Stimulated activated CD8-positive, alpha-beta memory T cell treated with anti-CD3 and anti-CD28 coated beads, Interleukin-12 subunit alpha, Interleukin-12 subunit beta, amount 100 ng/mL, for 1 hour (primary cell): ENCODE data around the gene PCDHGB5.
"Not testable (repeated sequence)": the region's sequence is repeated elsewhere in the genome, so short reads cannot be mapped to it uniquely, and the experiment has no call there.

Experiments used
- DNase-seq: peaks from one replicate; pipeline ENCODE4 v3.0.0-alpha.2; 2020; ENCODE audit warnings: low read depth

PCDHGB5 gene

DNA sequence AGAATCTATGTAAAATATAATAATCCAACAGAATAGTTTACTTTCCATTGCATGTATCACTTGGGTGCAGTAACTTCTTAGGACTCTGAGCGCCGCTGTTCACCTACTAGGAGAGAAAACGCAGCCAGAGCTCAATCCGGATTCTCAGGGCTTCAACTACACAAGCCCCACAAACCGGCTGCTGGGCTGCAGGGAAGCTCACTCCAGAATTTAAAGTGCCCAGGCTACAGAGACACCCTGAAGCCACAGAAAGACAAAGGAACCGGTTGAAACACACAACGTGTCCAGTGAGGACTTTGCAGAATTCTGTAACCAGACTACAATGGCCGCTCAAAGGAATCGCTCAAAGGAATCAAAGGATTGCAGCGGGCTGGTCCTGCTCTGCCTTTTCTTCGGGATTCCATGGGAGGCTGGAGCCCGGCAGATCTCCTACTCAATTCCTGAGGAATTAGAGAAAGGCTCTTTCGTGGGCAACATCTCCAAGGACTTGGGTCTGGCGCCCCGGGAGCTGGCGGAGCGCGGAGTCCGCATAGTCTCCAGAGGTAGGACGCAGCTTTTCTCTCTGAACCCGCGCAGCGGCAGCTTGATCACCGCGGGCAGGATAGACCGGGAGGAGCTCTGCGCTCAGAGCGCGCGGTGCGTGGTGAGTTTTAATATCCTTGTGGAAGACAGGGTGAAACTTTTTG is 15.2 kb downstream of the PCDHGB5 start, which contains the start of gene PCDHGA10:
Gene PCDHGA10, plus strand, starts transcription at position 134 of the 686 bp plus-strand sequence. Its CDS starts 189 bp downstream, at position 323.
- DNase-seq: peak; percentile 26

DNA sequence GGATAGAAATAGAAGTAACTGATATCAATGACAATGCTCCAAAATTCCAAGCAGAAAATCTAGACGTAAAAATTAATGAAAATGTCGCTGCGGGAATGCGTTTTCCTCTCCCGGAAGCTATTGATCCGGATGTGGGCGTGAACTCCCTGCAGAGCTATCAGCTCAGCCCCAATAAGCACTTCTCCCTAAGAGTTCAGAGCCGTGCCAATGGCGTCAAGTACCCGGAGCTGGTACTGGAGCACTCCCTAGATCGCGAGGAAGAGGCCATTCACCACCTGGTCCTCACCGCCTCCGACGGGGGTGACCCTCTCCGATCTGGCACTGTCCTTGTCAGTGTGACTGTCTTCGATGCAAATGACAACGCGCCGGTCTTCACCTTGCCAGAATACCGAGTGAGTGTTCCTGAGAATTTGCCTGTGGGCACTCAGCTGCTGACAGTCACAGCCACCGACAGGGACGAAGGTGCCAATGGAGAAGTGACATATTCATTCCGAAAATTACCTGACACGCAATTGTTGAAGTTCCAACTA is 15.9 kb downstream of the PCDHGB5 start:
- no peak for DNase-seq

DNA sequence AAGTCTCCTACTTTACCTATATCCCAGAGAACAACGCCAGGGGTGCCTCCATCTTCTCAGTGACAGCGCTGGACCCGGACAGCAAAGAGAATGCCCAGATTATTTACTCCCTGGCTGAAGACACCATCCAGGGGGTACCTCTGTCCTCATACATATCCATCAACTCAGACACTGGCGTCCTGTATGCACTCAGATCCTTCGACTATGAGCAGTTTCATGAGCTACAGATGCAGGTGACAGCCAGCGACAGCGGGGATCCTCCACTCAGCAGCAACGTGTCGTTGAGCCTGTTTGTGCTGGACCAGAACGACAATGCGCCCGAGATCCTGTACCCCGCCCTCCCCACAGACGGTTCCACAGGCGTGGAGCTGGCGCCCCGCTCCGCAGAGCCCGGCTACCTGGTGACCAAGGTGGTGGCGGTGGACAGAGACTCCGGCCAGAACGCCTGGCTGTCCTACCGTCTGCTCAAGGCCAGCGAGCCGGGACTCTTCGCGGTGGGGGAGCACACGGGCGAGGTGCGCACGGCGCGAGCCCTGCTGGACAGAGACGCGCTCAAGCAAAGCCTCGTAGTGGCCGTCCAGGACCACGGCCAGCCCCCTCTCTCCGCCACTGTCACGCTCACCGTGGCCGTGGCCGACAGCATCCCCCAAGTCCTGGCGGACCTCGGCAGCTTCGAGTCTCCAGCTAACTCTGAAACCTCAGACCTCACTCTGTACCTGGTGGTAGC is 17.0 kb downstream of the PCDHGB5 start:
- DNase-seq: not testable (repeated sequence)

DNA sequence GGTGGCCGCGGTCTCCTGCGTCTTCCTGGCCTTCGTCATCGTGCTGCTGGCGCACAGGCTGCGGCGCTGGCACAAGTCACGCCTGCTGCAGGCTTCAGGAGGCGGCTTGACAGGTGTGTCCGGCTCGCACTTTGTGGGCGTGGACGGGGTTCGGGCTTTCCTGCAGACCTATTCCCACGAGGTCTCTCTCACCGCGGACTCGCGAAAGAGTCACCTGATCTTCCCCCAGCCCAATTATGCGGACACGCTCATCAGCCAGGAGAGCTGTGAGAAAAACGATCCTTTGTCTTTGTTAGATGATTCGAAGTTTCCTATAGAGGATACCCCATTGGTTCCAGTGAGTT is 17.5 kb downstream of the PCDHGB5 start:
- DNase-seq: not testable (repeated sequence)

DNA sequence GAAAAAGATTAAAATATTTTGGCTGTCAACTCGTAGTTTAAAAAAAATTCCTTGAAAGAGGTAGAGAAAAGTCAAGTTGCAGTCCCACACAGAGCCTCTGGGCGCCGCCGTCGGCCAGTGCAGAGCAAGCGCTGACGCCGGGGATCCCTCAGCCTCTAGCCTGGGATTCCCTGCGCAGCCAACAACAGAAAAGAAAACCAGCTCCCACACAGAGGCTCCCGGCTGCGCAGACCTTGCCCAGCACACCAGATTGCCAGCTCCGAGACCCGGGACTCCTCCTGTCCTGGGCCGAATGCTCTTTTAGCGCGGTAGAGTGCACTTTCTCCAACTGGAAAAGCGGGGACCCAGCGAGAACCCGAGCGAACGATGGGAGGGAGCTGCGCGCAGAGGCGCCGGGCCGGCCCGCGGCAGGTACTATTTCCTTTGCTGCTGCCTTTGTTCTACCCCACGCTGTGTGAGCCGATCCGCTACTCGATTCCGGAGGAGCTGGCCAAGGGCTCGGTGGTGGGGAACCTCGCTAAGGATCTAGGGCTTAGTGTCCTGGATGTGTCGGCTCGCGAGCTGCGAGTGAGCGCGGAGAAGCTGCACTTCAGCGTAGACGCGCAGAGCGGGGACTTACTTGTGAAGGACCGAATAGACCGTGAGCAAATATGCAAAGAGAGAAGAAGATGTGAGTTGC is 19.9 kb downstream of the PCDHGB5 start, which contains the start of gene PCDHGB7:
Gene PCDHGB7, plus strand, starts transcription at position 184 of the 679 bp plus-strand sequence. Its CDS starts 183 bp downstream, at position 367.
- not testable (repeated sequence) for DNase-seq

DNA sequence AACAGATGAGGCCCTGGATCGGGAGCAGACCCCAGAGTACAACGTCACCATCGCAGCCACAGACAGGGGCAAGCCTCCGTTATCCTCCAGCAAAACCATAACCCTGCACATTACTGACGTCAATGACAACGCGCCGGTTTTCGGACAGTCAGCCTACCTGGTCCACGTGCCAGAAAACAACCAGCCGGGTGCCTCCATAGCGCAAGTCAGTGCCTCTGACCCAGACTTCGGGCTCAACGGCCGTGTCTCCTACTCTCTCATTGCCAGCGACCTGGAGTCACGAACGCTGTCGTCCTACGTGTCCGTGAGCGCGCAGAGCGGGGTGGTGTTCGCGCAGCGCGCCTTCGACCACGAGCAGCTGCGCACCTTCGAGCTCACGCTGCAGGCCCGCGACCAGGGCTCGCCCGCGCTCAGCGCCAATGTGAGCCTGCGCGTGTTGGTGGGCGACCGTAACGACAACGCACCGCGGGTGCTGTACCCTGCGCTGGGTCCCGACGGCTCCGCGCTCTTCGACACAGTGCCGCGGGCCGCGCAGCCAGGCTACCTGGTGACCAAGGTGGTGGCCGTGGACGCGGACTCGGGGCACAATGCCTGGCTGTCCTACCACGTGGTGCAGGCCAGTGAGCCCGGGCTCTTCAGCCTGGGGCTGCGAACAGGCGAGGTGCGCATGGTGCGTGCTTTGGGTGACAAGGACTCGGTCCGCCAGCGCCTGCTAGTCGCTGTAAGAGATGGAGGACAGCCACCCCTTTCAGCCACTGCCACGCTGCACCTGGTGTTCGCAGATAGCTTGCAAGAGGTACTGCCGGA is 21.5 kb downstream of the PCDHGB5 start:
- no peak for DNase-seq

DNA sequence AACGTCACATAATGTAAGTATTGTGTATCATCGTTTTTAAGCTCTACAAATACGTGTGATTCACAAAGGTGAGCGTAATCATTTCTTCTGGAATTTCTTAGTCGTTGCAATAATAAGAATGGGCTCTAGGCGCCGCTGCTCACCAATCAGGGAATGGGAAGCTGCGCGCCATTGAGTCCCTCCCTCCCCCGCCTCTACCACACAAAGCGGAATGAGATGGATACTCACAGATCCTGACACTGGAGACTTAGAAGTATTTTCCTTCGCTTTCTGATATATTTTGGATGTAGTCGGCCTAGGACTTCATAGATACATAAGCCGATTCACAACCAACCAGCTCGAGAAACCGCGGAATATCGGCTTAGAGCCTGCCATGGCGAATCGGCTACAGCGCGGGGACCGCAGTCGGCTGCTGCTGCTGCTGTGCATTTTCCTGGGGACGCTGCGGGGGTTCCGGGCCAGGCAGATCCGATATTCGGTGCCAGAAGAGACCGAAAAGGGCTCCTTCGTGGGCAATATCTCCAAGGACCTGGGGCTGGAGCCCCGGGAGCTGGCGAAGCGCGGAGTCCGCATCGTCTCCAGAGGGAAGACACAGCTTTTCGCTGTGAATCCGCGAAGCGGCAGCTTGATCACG is 23.2 kb downstream of the PCDHGB5 start, which contains the start of gene PCDHGA11:
Gene PCDHGA11, plus strand, starts transcription at position 197 of the 634 bp plus-strand sequence. Its CDS starts 177 bp downstream, at position 374.
- no peak for DNase-seq

DNA sequence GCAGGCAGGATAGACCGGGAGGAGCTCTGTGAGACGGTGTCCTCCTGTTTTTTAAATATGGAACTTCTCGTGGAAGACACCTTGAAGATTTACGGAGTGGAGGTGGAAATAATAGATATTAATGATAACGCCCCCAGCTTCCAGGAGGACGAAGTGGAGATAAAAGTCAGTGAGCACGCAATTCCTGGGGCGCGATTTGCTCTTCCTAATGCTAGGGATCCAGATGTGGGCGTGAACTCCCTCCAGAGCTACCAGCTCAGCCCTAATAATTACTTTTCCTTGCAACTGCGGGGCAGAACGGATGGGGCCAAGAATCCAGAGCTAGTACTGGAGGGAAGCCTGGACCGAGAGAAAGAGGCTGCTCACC is 23.7 kb downstream of the PCDHGB5 start:
- no peak for DNase-seq

DNA sequence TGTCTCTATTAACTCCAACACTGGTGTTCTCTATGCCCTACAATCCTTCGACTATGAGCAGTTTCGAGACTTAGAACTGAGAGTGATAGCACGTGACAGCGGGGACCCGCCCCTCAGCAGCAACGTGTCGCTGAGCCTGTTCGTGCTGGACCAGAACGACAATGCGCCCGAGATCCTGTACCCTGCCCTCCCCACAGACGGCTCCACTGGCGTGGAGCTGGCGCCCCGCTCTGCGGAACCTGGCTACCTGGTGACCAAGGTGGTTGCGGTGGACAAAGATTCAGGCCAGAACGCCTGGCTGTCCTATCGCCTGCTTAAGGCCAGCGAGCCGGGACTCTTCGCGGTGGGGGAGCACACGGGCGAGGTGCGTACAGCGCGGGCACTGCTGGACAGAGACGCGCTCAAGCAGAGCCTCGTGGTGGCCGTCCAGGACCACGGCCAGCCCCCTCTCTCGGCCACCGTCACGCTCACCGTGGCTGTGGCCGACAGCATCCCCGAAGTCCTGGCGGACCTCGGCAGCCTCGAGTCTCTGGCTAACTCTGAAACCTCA is 25.1 kb downstream of the PCDHGB5 start:
- no peak for DNase-seq

DNA sequence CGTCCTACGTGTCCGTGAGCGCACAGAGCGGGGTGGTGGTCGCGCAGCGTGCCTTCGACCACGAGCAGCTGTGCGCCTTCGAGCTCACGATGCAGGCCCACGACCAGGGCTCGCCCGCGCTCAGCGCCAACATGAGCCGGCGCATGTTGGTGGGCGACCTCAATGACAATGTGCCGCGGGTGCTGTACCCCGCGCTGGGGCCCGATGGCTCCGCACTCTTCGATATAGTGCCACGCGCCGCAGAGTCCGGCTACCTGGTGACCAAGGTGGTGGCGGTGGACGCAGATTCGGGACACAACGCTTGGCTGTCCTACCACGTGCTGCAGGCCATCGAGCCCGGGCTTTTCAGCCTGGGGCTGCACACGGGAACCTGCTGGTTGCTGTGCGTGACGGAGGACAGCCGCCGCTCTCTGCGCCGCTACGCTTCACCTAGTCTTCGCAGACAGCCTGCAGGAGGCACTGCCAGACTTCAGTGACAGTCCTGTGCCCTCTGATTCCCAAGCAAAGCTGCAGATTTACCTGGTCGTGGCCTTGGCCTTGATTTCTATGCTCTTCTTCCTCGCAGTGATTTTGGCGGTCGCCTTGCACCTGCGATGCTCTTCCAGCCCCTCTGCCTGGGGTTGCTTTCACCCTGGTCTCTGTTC is 30.2 kb downstream of the PCDHGB5 start:
- DNase-seq: no peak

DNA sequence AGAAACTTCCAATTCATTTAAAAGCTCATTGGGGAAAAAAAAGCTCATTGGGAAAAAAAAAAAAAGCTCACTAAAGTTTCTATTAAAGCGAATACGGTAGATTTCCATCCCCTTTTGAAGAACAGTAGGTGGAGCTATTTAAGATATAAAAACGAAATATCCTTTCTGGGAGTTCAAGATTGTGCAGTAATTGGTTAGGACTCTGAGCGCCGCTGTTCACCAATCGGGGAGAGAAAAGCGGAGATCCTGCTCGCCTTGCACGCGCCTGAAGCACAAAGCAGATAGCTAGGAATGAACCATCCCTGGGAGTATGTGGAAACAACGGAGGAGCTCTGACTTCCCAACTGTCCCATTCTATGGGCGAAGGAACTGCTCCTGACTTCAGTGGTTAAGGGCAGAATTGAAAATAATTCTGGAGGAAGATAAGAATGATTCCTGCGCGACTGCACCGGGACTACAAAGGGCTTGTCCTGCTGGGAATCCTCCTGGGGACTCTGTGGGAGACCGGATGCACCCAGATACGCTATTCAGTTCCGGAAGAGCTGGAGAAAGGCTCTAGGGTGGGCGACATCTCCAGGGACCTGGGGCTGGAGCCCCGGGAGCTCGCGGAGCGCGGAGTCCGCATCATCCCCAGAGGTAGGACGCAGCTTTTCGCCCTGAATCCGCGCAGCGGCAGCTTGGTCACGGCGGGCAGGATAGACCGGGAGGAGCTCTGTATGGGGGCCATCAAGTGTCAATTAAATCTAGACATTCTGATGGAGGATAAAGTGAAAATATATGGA is 32.8 kb downstream of the PCDHGB5 start, which contains the start of gene PCDHGA12:
Gene PCDHGA12, plus strand, starts transcription at position 176 of the 782 bp plus-strand sequence. Its CDS starts 253 bp downstream, at position 429.
- no peak for DNase-seq

DNA sequence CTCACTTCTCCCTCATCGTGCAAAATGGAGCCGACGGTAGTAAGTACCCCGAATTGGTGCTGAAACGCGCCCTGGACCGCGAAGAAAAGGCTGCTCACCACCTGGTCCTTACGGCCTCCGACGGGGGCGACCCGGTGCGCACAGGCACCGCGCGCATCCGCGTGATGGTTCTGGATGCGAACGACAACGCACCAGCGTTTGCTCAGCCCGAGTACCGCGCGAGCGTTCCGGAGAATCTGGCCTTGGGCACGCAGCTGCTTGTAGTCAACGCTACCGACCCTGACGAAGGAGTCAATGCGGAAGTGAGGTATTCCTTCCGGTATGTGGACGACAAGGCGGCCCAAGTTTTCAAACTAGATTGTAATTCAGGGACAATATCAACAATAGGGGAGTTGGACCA is 33.5 kb downstream of the PCDHGB5 start:
- DNase-seq: no peak

DNA sequence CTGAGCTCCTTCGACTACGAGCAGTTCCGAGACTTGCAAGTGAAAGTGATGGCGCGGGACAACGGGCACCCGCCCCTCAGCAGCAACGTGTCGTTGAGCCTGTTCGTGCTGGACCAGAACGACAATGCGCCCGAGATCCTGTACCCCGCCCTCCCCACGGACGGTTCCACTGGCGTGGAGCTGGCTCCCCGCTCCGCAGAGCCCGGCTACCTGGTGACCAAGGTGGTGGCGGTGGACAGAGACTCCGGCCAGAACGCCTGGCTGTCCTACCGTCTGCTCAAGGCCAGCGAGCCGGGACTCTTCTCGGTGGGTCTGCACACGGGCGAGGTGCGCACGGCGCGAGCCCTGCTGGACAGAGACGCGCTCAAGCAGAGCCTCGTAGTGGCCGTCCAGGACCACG is 34.6 kb downstream of the PCDHGB5 start:
- DNase-seq: not testable (repeated sequence)

DNA sequence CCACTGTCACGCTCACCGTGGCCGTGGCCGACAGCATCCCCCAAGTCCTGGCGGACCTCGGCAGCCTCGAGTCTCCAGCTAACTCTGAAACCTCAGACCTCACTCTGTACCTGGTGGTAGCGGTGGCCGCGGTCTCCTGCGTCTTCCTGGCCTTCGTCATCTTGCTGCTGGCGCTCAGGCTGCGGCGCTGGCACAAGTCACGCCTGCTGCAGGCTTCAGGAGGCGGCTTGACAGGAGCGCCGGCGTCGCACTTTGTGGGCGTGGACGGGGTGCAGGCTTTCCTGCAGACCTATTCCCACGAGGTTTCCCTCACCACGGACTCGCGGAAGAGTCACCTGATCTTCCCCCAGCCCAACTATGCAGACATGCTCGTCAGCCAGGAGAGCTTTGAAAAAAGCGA is 35.0 kb downstream of the PCDHGB5 start:
- DNase-seq: not testable (repeated sequence)

DNA sequence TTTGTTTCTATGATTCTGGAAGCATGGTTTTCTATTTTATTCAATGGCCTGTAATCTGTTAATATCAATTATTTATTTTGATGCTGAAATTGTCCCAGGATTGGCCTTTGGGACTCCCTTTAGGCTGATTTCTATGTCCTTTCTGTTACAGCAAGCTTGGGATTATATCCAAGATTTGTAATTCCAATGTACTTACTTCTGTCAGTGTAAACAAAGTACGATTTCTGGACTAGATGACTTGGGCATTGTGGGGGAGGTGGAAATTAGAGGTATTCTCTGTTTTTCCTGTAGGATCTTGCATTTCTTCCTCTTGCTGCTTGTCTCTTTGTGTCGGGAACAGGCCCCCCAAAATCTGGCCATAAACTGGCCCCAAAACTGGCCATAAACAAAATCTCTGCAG is 36.3 kb downstream of the PCDHGB5 start:
- DNase-seq: no peak

DNA sequence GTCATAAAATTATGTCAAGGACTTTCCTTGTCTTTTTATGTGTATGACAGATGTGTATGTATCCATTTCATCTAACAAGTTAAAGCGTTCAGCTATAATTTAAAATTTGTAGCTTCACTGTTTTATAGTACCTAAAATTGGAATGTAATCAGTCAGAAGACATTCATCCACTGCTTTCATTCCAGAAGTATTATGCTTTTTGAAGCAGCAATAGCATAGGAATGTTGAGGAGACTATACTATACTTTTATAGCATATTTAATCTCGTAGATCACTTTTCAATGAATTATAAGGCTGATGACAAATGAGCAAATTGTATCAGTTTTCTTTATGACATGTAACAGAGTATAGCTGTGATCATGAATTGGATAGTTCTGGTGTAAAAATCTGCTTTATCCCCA is 39.5 kb downstream of the PCDHGB5 start:
- DNase-seq: no peak

DNA sequence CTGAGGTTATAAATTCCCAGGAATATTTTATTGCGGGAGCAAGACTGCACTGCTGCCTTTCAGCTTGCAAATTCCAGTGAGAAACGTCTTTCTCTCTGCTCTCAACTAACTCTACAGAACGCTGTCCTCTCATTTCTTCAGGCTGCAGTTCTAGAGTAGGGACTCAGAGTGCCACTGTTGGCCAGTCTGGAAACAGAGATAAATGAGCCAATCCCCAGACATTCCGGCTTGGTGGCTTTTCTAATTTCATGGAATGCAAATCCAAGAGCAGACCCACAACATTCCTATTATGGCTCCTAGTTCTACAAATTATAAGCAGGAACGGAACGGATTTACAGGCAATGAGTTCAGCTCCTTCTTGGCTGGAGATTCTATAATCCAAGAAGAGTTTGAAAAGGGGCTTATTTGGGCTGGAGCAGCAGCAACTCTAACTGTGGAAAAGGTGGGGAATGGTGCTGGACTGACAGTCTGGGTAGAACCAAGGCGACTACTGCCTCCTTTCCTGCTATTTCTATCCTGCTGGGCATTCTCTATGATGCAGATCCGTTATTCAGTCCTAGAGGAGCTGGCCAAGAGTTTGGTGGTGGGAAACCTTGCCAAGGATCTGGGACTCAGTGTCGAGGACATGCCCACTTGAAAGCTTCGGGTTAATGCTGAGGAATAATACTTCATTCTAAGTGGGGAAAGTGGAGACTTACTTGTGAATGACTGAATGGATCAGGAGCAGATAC is 41.8 kb downstream of the PCDHGB5 start:
- DNase-seq: no peak

DNA sequence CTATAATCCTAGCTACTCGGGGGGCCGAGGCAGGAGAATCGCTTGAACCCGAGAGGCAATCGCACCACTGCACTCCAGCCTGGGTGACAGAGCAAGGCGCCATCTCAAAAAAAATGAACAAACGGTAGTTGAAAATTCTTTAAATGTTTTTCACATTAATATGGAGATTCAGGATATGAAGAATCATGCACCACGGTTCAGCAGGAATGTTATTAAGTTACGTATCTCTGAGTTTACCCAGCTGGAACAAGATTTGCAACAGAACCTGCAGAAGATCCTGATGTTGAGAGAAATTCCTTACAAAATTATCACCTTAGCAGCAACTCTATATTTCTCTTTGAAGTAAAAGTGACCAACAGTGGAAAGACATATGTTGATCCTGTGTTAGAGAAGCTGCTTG is 42.6 kb downstream of the PCDHGB5 start:
- DNase-seq: no peak
